ENCODE results near the gene BDKRB1.

- TF ChIP-seq RAD21 (IDR thresholded peaks at IDR 0.05; ENCODE audit: low read depth), result no peak
- no peak for TF ChIP-seq REST (IDR thresholded peaks at IDR 0.05; ENCODE audit: low read depth)
Measured at GRCh38 chr14:96260341-96260821, 4.4 kb downstream of the BDKRB1 start.
